B cell (primary cell): ENCODE data around the gene TOMM5.

Experiments used
- EZH2 ChIP-seq: IDR thresholded peaks from 2 replicates; pipeline ENCODE4 v1.6.1; 2012; ENCODE audit warnings: borderline replicate concordance, low read depth, mild to moderate bottlenecking, moderate library complexity, low read length; ENCODE audit not compliant: insufficient read depth, poor library complexity, severe bottlenecking
- TF ChIP-seq, protein P1 (sequence below): fragments of 200-600 bp; IDR thresholded peaks from one replicate; pipeline ENCODE4 v1.8.0; 2022; ENCODE audit warnings: antibody characterized with exemption, mild to moderate bottlenecking

GRCh38 chr9:37565661-37566618, 26.5 kb downstream of the TOMM5 start:
- TF ChIP-seq, protein P1, sequence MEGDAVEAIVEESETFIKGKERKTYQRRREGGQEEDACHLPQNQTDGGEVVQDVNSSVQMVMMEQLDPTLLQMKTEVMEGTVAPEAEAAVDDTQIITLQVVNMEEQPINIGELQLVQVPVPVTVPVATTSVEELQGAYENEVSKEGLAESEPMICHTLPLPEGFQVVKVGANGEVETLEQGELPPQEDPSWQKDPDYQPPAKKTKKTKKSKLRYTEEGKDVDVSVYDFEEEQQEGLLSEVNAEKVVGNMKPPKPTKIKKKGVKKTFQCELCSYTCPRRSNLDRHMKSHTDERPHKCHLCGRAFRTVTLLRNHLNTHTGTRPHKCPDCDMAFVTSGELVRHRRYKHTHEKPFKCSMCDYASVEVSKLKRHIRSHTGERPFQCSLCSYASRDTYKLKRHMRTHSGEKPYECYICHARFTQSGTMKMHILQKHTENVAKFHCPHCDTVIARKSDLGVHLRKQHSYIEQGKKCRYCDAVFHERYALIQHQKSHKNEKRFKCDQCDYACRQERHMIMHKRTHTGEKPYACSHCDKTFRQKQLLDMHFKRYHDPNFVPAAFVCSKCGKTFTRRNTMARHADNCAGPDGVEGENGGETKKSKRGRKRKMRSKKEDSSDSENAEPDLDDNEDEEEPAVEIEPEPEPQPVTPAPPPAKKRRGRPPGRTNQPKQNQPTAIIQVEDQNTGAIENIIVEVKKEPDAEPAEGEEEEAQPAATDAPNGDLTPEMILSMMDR, result no peak
- no peak for TF ChIP-seq EZH2
